Erythroblast (primary cell): ENCODE data around the gene PLA2G2A.

Source experiments
- GATA1 ChIP-seq: IDR thresholded peaks from 2 replicates; pipeline ENCODE4 v1.6.1; 2011; ENCODE audit warnings: low read depth, mild to moderate bottlenecking, control low read depth, low read length, moderate library complexity
- POLR2A ChIP-seq: IDR thresholded peaks from 2 replicates; pipeline ENCODE4 v1.6.1; 2011; ENCODE audit warnings: mild to moderate bottlenecking, low read length

DNA sequence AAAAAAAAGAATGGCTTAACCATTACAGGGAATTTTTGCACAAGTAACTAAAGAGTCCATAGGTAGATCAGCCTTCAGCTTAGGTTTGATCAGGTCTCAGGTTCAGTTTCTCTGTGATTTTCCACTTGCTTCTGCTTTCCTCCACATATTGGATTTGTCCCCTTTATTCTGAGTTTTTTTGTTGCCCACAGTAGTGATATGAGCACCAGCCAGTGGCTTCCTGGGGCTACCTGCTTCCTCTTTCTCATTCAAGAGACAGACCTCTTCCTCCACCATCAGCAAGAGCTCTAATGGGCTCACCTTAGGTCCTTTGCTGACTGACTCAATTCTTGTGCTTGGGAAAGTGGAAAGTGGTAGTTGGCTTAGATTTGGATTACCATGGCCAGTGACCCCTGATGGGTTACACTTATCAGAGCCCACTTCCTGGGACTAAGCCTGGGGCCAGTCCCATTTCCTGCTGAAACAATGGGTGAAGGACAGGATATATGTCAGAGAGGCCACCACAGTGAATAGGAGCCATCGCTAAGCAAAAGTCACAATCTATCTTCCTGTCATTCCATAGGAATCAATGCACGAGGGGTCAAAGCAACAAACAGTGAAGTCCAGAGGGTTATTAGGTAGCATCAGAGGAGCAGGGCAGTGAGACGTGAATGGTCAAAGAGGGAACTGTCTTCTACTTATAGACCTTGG is 43.2 kb downstream of the PLA2G2A start:
- TF ChIP-seq POLR2A, result no peak
- TF ChIP-seq GATA1, result no peak
